ENCODE measurements around the gene INCA1. TPM values are rescaled to one million over a fixed set of nuclear protein-coding genes. Genes with fewer than 3 reads are reported as not detected.

The INCA1 gene
- total RNA-seq, 2 experiments from 2014 or later = 0.82 TPM; not detected in 1

DNA sequence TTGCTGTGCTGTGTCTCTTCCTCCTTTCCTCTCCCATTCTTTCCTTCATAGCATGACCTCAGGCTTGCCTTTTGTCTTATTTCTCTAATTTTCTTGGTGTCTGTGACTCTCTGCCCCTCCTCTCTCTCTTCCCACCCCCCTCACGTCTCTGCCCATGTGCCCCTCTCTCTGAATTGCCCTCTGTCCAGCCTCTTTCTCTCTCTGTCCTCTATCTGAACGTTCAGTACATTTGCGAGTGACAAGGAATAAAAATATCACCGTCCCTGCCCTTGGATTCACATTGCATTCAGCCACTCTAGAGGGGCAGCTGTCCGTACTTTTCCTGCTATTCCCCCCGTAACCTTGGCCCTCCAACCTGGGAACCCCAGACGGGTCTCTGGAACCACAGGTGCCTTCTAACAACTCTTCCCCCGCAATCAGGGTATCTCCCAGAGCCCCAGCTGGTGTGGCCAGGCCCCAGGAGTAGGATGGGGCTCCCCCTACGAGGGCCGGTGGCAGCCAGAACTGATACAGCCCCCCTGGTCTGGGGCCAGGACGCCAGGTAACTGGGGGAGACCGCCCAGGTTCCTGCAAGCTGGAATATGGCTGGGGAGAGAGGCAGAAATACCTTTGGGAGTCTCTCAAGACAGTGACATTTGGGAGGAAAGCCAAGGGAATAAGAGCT lies 2.2 kb upstream of the INCA1 start:
- DNase-seq (ENCODE audit: low spot score) = no peak
- ChIA-PET POLR2A (no interaction called here), CTCF (ENCODE audit: unreplicated experiment) (interaction anchor here (0.6 kb wide), 1 partner anchor 529 kb away, joined by 3 read pairs; no protein-coding TSS in a partner anchor)
- no TSS peak for BruUV-seq (replicated peaks)
- no peaks in the 10 kb centered on the region for H3K9me2 ChIP-seq (ENCODE audit: insufficient read depth, low read length)
- peak overlapping the region; percentile 98 for H3K4me2 ChIP-seq (ENCODE audit: low read length)
- TF ChIP-seq EZH2phosphoT487 (IDR thresholded peaks at IDR 0.05; ENCODE audit: borderline replicate concordance, low read depth, low read length) = no peak
- TF ChIP-seq, protein P1, sequence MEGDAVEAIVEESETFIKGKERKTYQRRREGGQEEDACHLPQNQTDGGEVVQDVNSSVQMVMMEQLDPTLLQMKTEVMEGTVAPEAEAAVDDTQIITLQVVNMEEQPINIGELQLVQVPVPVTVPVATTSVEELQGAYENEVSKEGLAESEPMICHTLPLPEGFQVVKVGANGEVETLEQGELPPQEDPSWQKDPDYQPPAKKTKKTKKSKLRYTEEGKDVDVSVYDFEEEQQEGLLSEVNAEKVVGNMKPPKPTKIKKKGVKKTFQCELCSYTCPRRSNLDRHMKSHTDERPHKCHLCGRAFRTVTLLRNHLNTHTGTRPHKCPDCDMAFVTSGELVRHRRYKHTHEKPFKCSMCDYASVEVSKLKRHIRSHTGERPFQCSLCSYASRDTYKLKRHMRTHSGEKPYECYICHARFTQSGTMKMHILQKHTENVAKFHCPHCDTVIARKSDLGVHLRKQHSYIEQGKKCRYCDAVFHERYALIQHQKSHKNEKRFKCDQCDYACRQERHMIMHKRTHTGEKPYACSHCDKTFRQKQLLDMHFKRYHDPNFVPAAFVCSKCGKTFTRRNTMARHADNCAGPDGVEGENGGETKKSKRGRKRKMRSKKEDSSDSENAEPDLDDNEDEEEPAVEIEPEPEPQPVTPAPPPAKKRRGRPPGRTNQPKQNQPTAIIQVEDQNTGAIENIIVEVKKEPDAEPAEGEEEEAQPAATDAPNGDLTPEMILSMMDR (conservative IDR thresholded peaks at IDR 0.05; ENCODE audit: low read length) = no peak
- peaks cover 33% of the 10 kb centered on the region for H3K36me3 ChIP-seq (ENCODE audit: insufficient read depth, low read length)
- no peaks in the 10 kb centered on the region for H3K9me3 ChIP-seq (ENCODE audit: low read length)
- H2AFZ ChIP-seq (ENCODE audit: low read length) = no peak overlapping the region
- no peaks in the 10 kb centered on the region for H4K20me1 ChIP-seq (ENCODE audit: insufficient read depth, low read length)
- H3K79me2 ChIP-seq (ENCODE audit: insufficient read depth, low read depth, low read length) = peaks cover 6% of the 10 kb centered on the region; the same call in 1 of the 2 replicates
- H3K27ac ChIP-seq (ENCODE audit: low read depth, low read length, poor library complexity, severe bottlenecking) = peak overlapping the region; percentile 17
- H3K4me3 ChIP-seq (ENCODE audit: low read depth, low read length, poor library complexity, severe bottlenecking) = peak overlapping the region; percentile 93
- intact Hi-C loops (cut with micrococcal nuclease; ENCODE audit: unreplicated experiment) = no loop called here
- peaks cover 20% of the 10 kb centered on the region for H3K4me1 ChIP-seq (ENCODE audit: insufficient read depth, low read length, poor library complexity, severe bottlenecking)

DNA sequence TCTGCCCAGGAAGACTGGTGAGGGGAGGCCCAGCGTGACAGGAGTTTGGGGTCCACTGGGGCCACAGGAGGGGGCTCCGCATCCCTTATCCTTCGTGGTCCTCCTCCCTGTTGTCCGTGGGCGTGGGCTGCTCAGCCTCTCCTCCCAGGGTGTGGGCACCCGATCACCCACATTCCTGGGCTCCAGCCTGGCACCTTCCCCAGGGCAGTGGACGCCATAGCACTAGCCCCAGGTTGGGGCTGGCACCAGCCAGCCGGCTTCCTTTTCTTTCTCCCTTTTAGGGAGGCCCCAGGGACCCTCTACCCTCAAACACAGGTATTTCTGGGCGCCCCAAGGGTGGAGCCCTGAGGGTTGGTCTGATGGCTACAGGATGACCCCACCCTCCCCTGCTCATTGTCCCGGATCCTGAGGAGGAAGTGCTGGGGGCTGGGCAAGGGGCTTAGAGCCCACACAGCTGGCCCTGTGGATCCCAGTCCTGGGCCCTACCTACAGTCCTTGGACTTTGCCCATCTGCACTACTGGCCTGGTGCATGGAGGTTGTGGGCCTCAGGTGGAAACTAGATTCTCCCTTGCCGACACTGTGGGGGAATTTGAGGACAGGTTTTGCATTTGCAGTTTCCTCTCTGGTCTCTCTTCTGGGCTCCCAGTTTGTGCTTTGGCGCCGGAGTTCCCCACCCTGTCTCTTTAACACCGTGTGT lies 1.6 kb upstream of the INCA1 start:
- TF ChIP-seq, protein P1 (conservative IDR thresholded peaks at IDR 0.05; ENCODE audit: low read length) = no peak
- no peak for TF ChIP-seq EZH2phosphoT487 (IDR thresholded peaks at IDR 0.05; ENCODE audit: borderline replicate concordance, low read depth, low read length)
- DNase-seq (ENCODE audit: low spot score) = peak; percentile 34
- no peaks in the 10 kb centered on the region for H3K9me2 ChIP-seq (ENCODE audit: insufficient read depth, low read length)
- BruUV-seq (replicated peaks) = no TSS peak
- CTCF ChIA-PET (ENCODE audit: unreplicated experiment) = interaction anchor here (1.2 kb wide), 1 partner anchor 11 kb away, joined by 4 read pairs; no protein-coding TSS in a partner anchor
- peak overlapping the region; percentile 93 for H3K4me3 ChIP-seq (ENCODE audit: low read depth, low read length, poor library complexity, severe bottlenecking)
- intact Hi-C loops (cut with micrococcal nuclease; ENCODE audit: unreplicated experiment) = no loop called here
- POLR2A ChIA-PET = no interaction called here
- peak overlapping the region; percentile 98 for H3K4me2 ChIP-seq (ENCODE audit: low read length)
- H3K27ac ChIP-seq (ENCODE audit: low read depth, low read length, poor library complexity, severe bottlenecking) = peak overlapping the region; percentile 17
- H3K9me3 ChIP-seq (ENCODE audit: low read length) = no peaks in the 10 kb centered on the region
- no peaks in the 10 kb centered on the region for H4K20me1 ChIP-seq (ENCODE audit: insufficient read depth, low read length)
- no peak overlapping the region for H2AFZ ChIP-seq (ENCODE audit: low read length)
- peaks cover 20% of the 10 kb centered on the region for H3K4me1 ChIP-seq (ENCODE audit: insufficient read depth, low read length, poor library complexity, severe bottlenecking)
- H3K79me2 ChIP-seq (ENCODE audit: insufficient read depth, low read depth, low read length) = peaks cover 6% of the 10 kb centered on the region; the same call in 1 of the 2 replicates
- peaks cover 26% of the 10 kb centered on the region for H3K36me3 ChIP-seq (ENCODE audit: insufficient read depth, low read length)

Measured in OCI-LY7 (cell line).